Activated CD8-positive, alpha-beta T cell treated with anti-CD3 and anti-CD28 coated beads for 36 hours (primary cell): ENCODE results near the gene LAS1L. TPM values are rescaled to one million over a fixed set of nuclear protein-coding genes. Genes with fewer than 3 reads are reported as not detected.

ENCODE experiments used
- ATAC-seq: fragments of 200-7000 bp; cut with Tn5 transposase; one replicate; pipeline ENCODE4 v1.10.0; 2021; ENCODE audit warnings: mild to moderate bottlenecking, moderate library complexity
- CTCF ChIA-PET: fragments of 350-600 bp; sonication (Branson Sonifier 250); formaldehyde crosslinking; loops from one replicate; lab custom pipeline; 2021; ENCODE audit warnings: antibody characterized with exemption; lab: Charles Lee
- POLR2A ChIA-PET: fragments of 350-600 bp; sonication (Branson Sonifier 250); formaldehyde crosslinking; loops from one replicate; lab custom pipeline; 2021; ENCODE audit warnings: antibody characterized with exemption; lab: Charles Lee
- DNase-seq: peaks from one replicate; pipeline ENCODE4 v3.0.0-alpha.2; 2020
- H3K27ac Mint-ChIP-seq: one replicate; pipeline ENCODE4 v1.8.0; 2021; ENCODE audit warnings: mild to moderate bottlenecking, mixed read lengths
- H3K27me3 Mint-ChIP-seq: one replicate; pipeline ENCODE4 v1.8.0; 2021; ENCODE audit warnings: mixed read lengths
- H3K36me3 Mint-ChIP-seq: one replicate; pipeline ENCODE4 v1.8.0; 2021; ENCODE audit warnings: low read depth, mixed read lengths
- H3K4me1 Mint-ChIP-seq: one replicate; pipeline ENCODE4 v1.8.0; 2021; ENCODE audit warnings: low read depth, mixed read lengths
- H3K4me3 Mint-ChIP-seq: one replicate; pipeline ENCODE4 v1.8.0; 2021; ENCODE audit warnings: mild to moderate bottlenecking, moderate library complexity, mixed read lengths
- H3K9me3 Mint-ChIP-seq: one replicate; pipeline ENCODE4 v1.8.0; 2021; ENCODE audit warnings: mixed read lengths
- CTCF ChIP-seq: fragments of 200-600 bp; IDR thresholded peaks from one replicate; pipeline ENCODE4 v1.8.0; 2022; ENCODE audit warnings: antibody characterized with exemption, mild to moderate bottlenecking
- intact Hi-C: fragments of 100-400 bp; cut with micrococcal nuclease; formaldehyde crosslinking; loops from one replicate; pipeline ENCODE4 v1.10.0; 2022
- total RNA-seq, 2 experiments: library from RNA; stranded (reverse); gene quantifications; one replicate each; pipeline ENCODE4 v1.2.3, GENCODE V29; 2021

LAS1L gene
- 10 to 100 TPM; 68.4 to 70.3 TPM for total RNA-seq

GRCh38 chrX:65534450-65535292 is at the start of gene LAS1L:
Gene LAS1L, minus strand, starts transcription at chrX:65534787. Its CDS starts 72 bp downstream, at chrX:65534715.
- no peak for TF ChIP-seq CTCF
- intact Hi-C loops: no loop called here
- Mint-ChIP-seq H3K27me3 (no peaks in the 10 kb centered on the region), H3K4me3 (peak within 1 kb of the TSS; percentile 99), H3K27ac (peak within 1 kb of the TSS; percentile 99), H3K36me3 (peaks cover 14% of the 10 kb centered on the region), H3K4me1 (peaks cover 12% of the 10 kb centered on the region), H3K9me3 (no peaks in the 10 kb centered on the region)
- POLR2A ChIA-PET: interaction anchor here (0.6 kb wide), 1 partner anchor 160 kb away, joined by 3 read pairs; no protein-coding TSS in a partner anchor
- ATAC-seq: peak; percentile 99
- CTCF ChIA-PET: no interaction called here
- peak; percentile 93 for DNase-seq

GRCh38 chrX:65582450-65583082 is 48.0 kb upstream of the LAS1L start:
- Mint-ChIP-seq H3K9me3 (no peaks in the 10 kb centered on the region), H3K4me1 (peaks cover 7% of the 10 kb centered on the region), H3K4me3 (no peak overlapping the region), H3K27me3 (no peaks in the 10 kb centered on the region), H3K27ac (no peak overlapping the region), H3K36me3 (no peaks in the 10 kb centered on the region)
- no peak for TF ChIP-seq CTCF
- DNase-seq (no peak), ATAC-seq (no peak)
- intact Hi-C loops: loop anchor here (2.0 to 5.0 kb wide), 2 partner anchors 404 to 530 kb away; no protein-coding TSS in a partner anchor
- ChIA-PET POLR2A (no interaction called here), CTCF (interaction anchor here (0.5 to 2.0 kb wide), 7 partner anchors 11 to 526 kb away, joined by 3 to 6 read pairs (median 3); no protein-coding TSS in a partner anchor)

- peak; percentile 73 for TF ChIP-seq CTCF
- Mint-ChIP-seq H3K27me3 (no peaks in the 10 kb centered on the region), H3K27ac (no peak overlapping the region), H3K4me1 (peaks cover 7% of the 10 kb centered on the region), H3K4me3 (no peak overlapping the region), H3K9me3 (no peaks in the 10 kb centered on the region), H3K36me3 (no peaks in the 10 kb centered on the region)
- peak; percentile 66 for DNase-seq
- POLR2A ChIA-PET: no interaction called here
- intact Hi-C loops: loop anchor here (2.0 to 5.0 kb wide), 2 partner anchors 405 to 531 kb away; no protein-coding TSS in a partner anchor
- CTCF ChIA-PET: interaction anchor here (0.7 to 2.0 kb wide), 13 partner anchors 10 to 1150 kb away, joined by 3 to 10 read pairs (median 3); no protein-coding TSS in a partner anchor
- ATAC-seq: peak; percentile 67
Measured at GRCh38 chrX:65581661-65582339, 47.2 kb upstream of the LAS1L start.

GRCh38 chrX:65578346-65578745 is 43.8 kb upstream of the LAS1L start:
- no peaks in the 10 kb centered on the region for H3K27me3 Mint-ChIP-seq
- no peak overlapping the region for H3K4me3 Mint-ChIP-seq
- H3K36me3 Mint-ChIP-seq: no peaks in the 10 kb centered on the region
- H3K9me3 Mint-ChIP-seq: no peaks in the 10 kb centered on the region
- intact Hi-C loops: no loop called here
- TF ChIP-seq CTCF: no peak
- no peak overlapping the region for H3K27ac Mint-ChIP-seq
- POLR2A ChIA-PET: no interaction called here
- ATAC-seq (no peak), DNase-seq (no peak)
- H3K4me1 Mint-ChIP-seq: peaks cover 7% of the 10 kb centered on the region
- CTCF ChIA-PET: no interaction called here
